Measurements from ENCODE around the gene MROH2A.

DNA sequence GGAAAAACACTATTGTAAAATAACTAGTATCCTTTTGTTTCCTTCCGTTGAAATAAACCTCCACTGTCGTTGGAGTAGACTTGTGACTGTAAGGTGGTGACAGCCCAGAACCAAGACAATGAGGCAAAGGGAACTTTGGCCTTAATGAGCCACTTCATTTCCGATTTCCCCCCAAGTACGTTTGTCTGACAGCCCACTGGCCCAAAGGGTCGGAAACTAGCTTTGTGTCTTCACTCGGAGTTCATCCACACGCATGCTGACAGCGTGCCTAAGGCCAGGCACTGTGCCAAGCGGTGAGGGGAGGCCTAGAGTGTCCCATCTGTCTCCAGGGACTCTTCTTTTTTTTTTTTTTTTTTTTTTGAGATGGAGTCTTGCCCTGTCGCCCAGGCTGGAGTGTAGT is 55.2 kb downstream of the MROH2A start:
- TF ChIP-seq, protein P1, sequence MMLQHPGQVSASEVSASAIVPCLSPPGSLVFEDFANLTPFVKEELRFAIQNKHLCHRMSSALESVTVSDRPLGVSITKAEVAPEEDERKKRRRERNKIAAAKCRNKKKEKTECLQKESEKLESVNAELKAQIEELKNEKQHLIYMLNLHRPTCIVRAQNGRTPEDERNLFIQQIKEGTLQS (IDR thresholded peaks at IDR 0.05), result no peak
- TF ChIP-seq POLR2A (IDR thresholded peaks at IDR 0.05; ENCODE audit: borderline replicate concordance, extremely low read depth, insufficient read depth, insufficient read length), result no peak
- TF ChIP-seq, protein P2, sequence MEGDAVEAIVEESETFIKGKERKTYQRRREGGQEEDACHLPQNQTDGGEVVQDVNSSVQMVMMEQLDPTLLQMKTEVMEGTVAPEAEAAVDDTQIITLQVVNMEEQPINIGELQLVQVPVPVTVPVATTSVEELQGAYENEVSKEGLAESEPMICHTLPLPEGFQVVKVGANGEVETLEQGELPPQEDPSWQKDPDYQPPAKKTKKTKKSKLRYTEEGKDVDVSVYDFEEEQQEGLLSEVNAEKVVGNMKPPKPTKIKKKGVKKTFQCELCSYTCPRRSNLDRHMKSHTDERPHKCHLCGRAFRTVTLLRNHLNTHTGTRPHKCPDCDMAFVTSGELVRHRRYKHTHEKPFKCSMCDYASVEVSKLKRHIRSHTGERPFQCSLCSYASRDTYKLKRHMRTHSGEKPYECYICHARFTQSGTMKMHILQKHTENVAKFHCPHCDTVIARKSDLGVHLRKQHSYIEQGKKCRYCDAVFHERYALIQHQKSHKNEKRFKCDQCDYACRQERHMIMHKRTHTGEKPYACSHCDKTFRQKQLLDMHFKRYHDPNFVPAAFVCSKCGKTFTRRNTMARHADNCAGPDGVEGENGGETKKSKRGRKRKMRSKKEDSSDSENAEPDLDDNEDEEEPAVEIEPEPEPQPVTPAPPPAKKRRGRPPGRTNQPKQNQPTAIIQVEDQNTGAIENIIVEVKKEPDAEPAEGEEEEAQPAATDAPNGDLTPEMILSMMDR (IDR thresholded peaks at IDR 0.05 in 2 of 3, conservative IDR thresholded peaks at IDR 0.05 in 1 of 3; ENCODE audit: borderline replicate concordance in 1 of 3, insufficient read depth in 1 of 3, low read depth in 2 of 3, low read length in 2 of 3), result no peak
- peak; percentile 7; the same call in 1 of the 2 replicates for TF ChIP-seq POLR2AphosphoS5 (IDR thresholded peaks at IDR 0.05; ENCODE audit: low read depth, low read length)
- TF ChIP-seq, protein P3, sequence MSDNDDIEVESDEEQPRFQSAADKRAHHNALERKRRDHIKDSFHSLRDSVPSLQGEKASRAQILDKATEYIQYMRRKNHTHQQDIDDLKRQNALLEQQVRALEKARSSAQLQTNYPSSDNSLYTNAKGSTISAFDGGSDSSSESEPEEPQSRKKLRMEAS (IDR thresholded peaks at IDR 0.05), result no peak

All from HCT116 (cell line).